Prostate gland (tissue), 2 donors: ENCODE measurements around the gene FAM181A. TPM values are rescaled to one million over a fixed set of nuclear protein-coding genes. Genes with fewer than 3 reads are reported as not detected.

Experiments
- DNase-seq: peaks from one replicate; pipeline ENCODE4 v3.0.0-alpha.2; 2019; ENCODE audit warnings: low spot score
- H3K27ac ChIP-seq, 2 donors: fragments of 200-600 bp; sonication (generic); 2 replicates each; pipeline ENCODE4 v1.5.1; 2017 to 2019
- H3K27me3 ChIP-seq: fragments of 200-600 bp; sonication (generic); replicated peaks from 2 replicates; pipeline ENCODE4 v1.5.1; 2019; ENCODE audit not compliant: insufficient read depth
- H3K36me3 ChIP-seq, 2 donors: fragments of 200-600 bp; sonication (generic); 1 replicate in 1 of 2; 2 replicates in 1 of 2; pipeline versions ENCODE4 v1.5.1 to v1.8.1; 2017 to 2019
- H3K4me1 ChIP-seq: fragments of 200-600 bp; sonication (generic); replicated peaks from 2 replicates; pipeline ENCODE4 v1.5.1; 2019
- H3K4me3 ChIP-seq, 2 donors: fragments of 200-600 bp; sonication (generic); 2 replicates each; pipeline ENCODE4 v1.5.1; 2017 to 2019
- H3K9me3 ChIP-seq: fragments of 200-600 bp; sonication (generic); 2 replicates; pipeline ENCODE4 v1.5.1; 2017
- CTCF ChIP-seq, 4 experiments: fragments of 200-600 bp in 2 of 4; fragments of 450-650 bp in 2 of 4; sonication (generic) in 2 of 4; IDR thresholded peaks; 1 replicate in 3 of 4; 2 replicates in 1 of 4; pipeline ENCODE4 v1.5.1; 2016 to 2019; ENCODE audit warnings: antibody characterized with exemption in 4 of 4, mild to moderate bottlenecking in 2 of 4, moderate library complexity in 2 of 4
- POLR2A ChIP-seq: fragments of 450-650 bp; IDR thresholded peaks from one replicate; pipeline ENCODE4 v1.6.1; 2016; ENCODE audit warnings: antibody characterized with exemption, mild to moderate bottlenecking
- POLR2AphosphoS5 ChIP-seq: sonication (generic); formaldehyde crosslinking; IDR thresholded peaks from one replicate; pipeline ENCODE4 v1.6.1; 2017; ENCODE audit warnings: antibody characterized with exemption
- WGBS: methylation state at CpG from one replicate; pipeline ENCODE4 v1.1.5; 2018; 5-methylcytosine and 5-hydroxymethylcytosine counted together
- intact Hi-C: fragments of 100-400 bp; cut with DNase I; formaldehyde crosslinking; loops from one replicate; pipeline ENCODE4 v1.14.2; 2022
- total RNA-seq, 2 donors: library from RNA; depleted of rRNA; stranded (reverse); fragments of >200 nt; gene quantifications; one replicate each; pipeline ENCODE4 v1.1.0, GENCODE V29; 2016

Gene FAM181A
- 1 to 10 TPM in 1 of 2 donors, not detected in 1; 3.1 TPM for total RNA-seq

GRCh38 chr14:93926873-93927799 is at the start of gene FAM181A:
Gene FAM181A (plus strand): TSS chr14:93927344. CDS start chr14:93928286, 942 bp downstream.
- H3K36me3 ChIP-seq, result no peaks in the 10 kb centered on the region
- no peaks in the 10 kb centered on the region for H3K4me1 ChIP-seq
- no peak within 1 kb of the TSS for H3K4me3 ChIP-seq
- no peak for TF ChIP-seq POLR2A
- no peak for TF ChIP-seq CTCF (IDR thresholded peaks at IDR 0.05)
- no peak for TF ChIP-seq POLR2AphosphoS5
- no peak for DNase-seq
- no peaks in the 10 kb centered on the region for H3K9me3 ChIP-seq
- H3K27me3 ChIP-seq, result no peaks in the 10 kb centered on the region
- WGBS, result 62% methylated on average over 35 of the region's 38 CpGs
- no peak within 1 kb of the TSS for H3K27ac ChIP-seq
- intact Hi-C loops, result no loop called here

- intact Hi-C loops, result no loop called here
- no peaks in the 10 kb centered on the region for H3K36me3 ChIP-seq
- H3K4me3 ChIP-seq, result no peak overlapping the region
- no peaks in the 10 kb centered on the region for H3K27me3 ChIP-seq
- no peak for TF ChIP-seq CTCF (IDR thresholded peaks at IDR 0.05)
- DNase-seq, result no peak
- no peak overlapping the region for H3K27ac ChIP-seq
- no peaks in the 10 kb centered on the region for H3K9me3 ChIP-seq
- 80% methylated on average over 8 of the region's 8 CpGs for WGBS
- no peaks in the 10 kb centered on the region for H3K4me1 ChIP-seq
Observed at GRCh38 chr14:93878212-93878611, 48.9 kb upstream of the FAM181A start.

- DNase-seq, result no peak
- H3K9me3 ChIP-seq, result no peaks in the 10 kb centered on the region
- H3K4me1 ChIP-seq, result no peaks in the 10 kb centered on the region
- 95% methylated on average over 4 of the region's 5 CpGs for WGBS
- H3K27me3 ChIP-seq, result no peaks in the 10 kb centered on the region
- H3K4me3 ChIP-seq, result no peak overlapping the region
- intact Hi-C loops, result no loop called here
- H3K36me3 ChIP-seq, result no peaks in the 10 kb centered on the region
- H3K27ac ChIP-seq, result no peak overlapping the region
- TF ChIP-seq CTCF (IDR thresholded peaks at IDR 0.05) (no peak), POLR2A (no peak), POLR2AphosphoS5 (no peak)
Observed at GRCh38 chr14:93878871-93879270, 48.3 kb upstream of the FAM181A start.

- peak overlapping the region in 1 of 2 donors; percentile 5 for H3K27ac ChIP-seq
- TF ChIP-seq POLR2AphosphoS5 (no peak), POLR2A (no peak), CTCF (IDR thresholded peaks at IDR 0.05) (no peak)
- H3K4me1 ChIP-seq, result no peaks in the 10 kb centered on the region
- H3K9me3 ChIP-seq, result no peaks in the 10 kb centered on the region
- no peaks in the 10 kb centered on the region for H3K27me3 ChIP-seq
- intact Hi-C loops, result no loop called here
- DNase-seq, result no peak
- WGBS, result 31% methylated on average over 7 of the region's 7 CpGs
- H3K36me3 ChIP-seq, result no peaks in the 10 kb centered on the region
- H3K4me3 ChIP-seq, result peak overlapping the region in 1 of 2 donors; percentile 2
Observed at GRCh38 chr14:93879362-93879983, 47.7 kb upstream of the FAM181A start.
